ENCODE data around the gene KLHL6.
"Not testable (repeated sequence)": the region's sequence is repeated elsewhere in the genome, so short reads cannot be mapped to it uniquely, and the experiment has no call there.

- TF ChIP-seq CTCF (conservative IDR thresholded peaks at IDR 0.05); ZFX (IDR thresholded peaks at IDR 0.05): not testable (repeated sequence)
These were observed 34.6 kb downstream of the KLHL6 start for GRCh38 chr3:183520741-183521556.
